ENCODE results near the gene LTC4S.
"Not testable (repeated sequence)": the region's sequence is repeated elsewhere in the genome, so short reads cannot be mapped to it uniquely, and the experiment has no call there.

The LTC4S gene

DNA sequence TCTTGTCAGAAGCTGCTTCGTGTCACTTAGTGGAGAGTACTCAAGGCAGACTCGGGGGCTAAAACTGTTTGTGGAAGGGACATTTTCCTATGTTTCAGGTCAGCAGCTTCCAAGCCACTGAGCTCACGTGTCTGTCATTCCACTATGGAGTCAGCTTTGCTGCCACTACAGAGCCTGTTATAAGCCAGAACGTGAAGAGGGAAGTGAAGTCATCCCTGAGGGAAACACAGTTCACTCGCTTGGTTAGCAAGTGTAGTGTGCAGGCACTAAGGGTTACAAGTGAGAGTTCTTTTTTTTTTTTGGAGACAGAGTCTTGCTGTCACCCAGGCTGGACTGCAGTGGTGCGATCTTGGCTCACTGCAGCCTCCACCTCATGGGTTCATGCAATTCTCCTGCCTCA, 24.5 kb upstream of the LTC4S start:
- in situ Hi-C loops (cut with HindIII; ENCODE audit: low sequenced_read_pairs): no loop called here

DNA sequence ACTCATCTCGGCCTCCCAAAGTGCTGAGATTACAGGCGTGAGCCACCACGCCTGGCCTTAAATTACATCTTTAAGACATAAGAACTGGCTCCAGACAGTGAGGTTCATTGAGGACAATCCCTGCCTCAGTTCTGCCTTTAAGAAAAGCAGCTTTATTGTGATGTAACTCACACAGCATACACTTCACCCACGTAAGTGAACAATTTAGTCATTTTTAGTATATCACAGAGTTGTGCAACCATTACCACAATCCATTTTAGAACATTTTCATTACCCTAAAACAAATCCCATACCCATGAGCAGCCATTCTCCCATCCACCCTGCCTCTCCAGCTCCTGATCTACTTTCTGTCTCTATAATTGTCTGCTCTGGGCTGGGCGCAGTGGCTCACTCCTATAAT, 24.0 kb upstream of the LTC4S start:
- in situ Hi-C loops (cut with HindIII; ENCODE audit: low sequenced_read_pairs): no loop called here

DNA sequence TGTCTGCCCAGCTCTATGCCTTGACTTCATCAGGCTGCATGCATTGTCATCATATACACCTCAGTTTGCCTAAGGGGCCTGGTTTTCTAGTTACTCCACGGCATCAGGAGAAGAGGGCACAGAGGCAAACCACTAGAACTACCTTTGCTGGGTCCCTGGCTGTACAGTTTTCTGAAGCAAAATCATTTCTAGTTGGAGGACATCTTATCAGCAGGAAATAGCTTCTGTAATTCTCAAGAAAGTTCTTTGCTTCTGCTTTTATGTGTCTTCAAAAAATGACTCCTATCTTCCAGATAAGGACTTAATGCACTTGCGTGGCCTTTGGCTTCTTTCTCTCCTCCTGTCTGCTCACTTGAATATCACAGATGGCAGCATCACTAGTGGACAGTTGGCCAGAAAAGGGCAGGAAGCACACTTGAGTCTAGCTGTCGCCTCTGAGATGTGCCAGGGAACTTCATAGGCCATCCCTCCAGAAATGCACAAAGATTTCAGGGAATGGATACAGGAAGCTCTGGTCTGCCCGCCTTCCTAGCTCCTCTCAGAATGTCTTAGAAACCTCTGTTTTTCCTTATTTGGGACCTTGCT, 22.4 kb upstream of the LTC4S start:
- in situ Hi-C loops (cut with HindIII; ENCODE audit: low sequenced_read_pairs): no loop called here

DNA sequence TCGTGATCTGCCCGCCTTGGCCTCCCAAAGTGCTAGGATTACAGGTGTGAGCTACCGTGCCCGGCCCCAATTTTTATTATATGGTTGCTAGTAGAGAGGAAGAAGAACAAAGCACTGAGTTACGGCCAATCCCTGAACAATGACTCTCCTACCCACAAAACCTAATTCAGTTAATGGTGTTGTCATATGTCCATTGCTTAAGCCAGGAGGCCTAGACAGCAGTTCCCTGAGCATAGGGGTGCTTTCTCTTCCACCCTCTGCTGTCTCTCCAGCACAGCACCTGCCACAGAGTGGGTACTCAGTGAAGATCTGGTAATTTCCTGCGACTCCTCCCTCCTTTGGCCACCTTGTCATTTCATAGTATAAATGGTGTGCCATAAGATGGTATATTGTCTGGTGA, 21.4 kb upstream of the LTC4S start:
- in situ Hi-C loops (cut with HindIII; ENCODE audit: low sequenced_read_pairs): no loop called here

DNA sequence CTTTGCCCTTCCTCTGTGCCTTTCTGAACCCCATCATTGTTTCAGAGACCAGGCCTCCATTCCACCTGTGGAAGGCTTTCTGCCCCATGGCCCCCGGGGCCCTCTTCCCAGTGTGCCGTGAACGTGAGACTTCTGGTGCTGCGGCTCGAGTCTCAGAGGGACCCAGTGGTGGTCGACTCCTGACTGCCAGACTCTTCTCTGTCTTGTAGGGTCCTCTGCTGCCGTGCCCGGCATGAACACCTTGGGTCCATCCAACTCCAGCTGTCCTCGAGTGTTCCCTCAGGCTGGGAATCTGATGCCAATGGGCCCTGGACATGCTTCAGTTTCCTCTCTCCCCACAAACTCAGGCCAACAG, 20.1 kb upstream of the LTC4S start:
- in situ Hi-C loops (cut with HindIII; ENCODE audit: low sequenced_read_pairs): no loop called here

DNA sequence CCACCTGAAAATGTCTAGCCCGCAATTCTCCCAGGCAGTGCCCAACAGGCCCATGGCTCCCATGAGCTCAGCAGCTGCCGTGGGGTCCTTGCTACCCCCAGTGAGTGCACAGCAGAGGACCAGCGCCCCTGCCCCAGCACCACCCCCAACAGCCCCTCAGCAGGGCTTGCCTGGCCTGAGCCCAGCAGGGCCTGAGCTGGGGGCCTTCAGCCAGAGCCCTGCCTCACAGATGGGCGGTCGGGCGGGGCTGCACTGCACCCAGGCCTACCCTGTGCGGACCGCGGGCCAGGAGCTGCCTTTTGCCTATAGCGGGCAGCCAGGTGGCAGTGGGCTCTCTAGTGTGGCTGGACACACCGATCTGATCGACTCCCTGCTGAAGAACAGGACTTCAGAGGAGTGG, 19.3 kb upstream of the LTC4S start:
- in situ Hi-C loops (cut with HindIII; ENCODE audit: low sequenced_read_pairs): no loop called here

DNA sequence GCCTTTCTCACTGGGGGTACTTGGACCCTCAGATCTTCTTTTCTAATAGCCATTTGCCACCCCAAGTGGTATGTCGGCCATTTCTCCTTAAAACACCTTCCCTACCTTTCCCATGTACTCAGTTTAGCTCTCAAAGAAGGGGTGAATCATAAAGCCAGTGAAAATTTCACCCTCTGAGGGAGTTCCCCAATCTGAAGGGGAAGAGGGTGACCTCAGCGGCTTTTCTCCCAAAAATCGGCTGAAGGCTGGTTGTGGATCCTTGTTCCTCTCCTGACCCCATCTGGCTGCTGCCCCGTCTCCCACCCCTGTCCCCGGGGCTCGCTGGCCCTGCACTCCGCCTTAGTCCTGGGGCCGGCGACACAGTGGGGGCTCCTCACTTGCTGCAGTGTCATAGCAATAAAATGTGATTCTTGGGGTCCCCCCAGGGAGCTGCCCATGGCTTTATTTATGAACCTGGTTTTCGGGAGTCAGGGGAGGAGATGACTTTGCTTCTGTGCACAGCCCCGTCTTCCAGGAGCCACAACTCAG, 17.3 kb upstream of the LTC4S start:
- in situ Hi-C loops (cut with HindIII; ENCODE audit: low sequenced_read_pairs): no loop called here

DNA sequence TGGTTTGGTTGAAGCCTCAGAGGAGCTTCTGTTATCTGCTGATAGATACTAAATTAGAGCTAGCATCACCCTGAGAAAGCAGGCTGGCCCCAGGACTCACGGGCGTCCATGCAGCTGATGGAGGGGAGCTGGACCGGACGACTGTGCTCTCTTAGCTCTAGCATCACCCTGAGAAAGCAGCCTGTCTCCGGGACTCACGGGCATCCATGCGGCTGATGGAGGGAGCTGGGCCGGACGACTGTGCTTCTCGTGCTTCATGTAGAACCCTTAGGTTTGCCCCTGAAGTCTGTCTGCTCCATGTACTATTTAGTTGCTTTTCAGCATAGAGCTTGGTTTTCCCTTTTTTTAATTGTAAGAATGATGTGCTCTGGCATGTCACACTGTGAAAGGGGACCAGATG, 16.3 kb upstream of the LTC4S start:
- in situ Hi-C loops (cut with HindIII; ENCODE audit: low sequenced_read_pairs): no loop called here

DNA sequence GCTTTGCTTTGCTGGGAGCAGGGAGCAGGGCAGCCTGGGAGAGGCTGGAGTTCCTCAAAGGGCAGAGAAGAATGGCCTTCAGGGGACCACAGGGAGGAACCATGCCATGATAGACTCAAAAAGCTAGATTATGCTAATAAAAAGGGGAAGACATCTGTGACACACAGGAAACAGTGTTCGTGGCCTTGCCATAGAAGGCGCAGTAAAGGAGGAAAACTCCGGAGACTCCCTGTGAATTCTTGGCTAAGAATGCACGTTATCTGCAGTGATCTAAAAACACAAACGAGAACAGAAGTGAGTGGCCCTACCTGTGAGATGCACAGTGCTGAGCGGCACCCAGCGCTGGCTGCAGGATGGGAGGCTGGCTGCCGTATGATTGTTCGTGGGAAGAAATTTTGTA, 15.9 kb upstream of the LTC4S start:
- in situ Hi-C loops (cut with HindIII; ENCODE audit: low sequenced_read_pairs): no loop called here

DNA sequence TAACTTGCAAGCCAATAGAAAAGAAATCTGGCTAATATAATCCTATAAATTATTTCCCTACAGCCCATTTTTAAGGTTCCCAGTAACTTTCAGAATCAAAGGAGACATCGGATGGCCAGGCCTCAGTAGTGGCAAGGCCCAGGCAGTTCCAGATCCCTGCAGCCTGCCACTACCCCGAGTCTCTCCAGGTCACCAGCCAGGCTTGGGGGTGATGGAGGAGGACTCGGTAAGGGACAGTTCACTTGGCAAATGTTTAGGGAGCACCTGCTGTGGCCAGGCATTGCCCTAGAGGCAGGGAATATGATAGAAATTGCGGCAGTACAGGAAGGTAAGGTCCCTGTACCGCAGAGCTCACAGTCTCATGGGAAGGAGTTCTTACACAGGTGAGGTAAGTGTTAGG, 15.2 kb upstream of the LTC4S start:
- in situ Hi-C loops (cut with HindIII; ENCODE audit: low sequenced_read_pairs): no loop called here

DNA sequence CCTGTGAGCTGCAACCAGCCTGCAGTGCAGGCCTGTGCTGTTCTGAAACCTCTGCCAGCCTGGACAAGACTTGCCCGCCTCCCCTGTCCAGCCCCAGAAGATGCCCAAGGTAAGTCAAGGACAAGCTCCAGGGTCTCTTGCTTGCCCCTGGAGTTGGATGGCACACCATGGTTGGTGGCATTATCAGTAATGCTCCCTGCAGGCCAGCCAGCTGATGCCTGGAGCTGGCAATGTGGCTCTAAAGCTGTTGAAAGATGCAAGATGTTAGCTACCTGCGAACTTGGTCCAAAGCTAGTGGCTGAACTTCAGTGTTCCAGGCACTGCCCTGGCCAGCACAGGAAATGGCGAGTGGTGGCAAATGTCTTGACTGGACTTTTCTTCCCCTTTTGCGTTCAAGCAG, 14.0 kb upstream of the LTC4S start:
- in situ Hi-C loops (cut with HindIII; ENCODE audit: low sequenced_read_pairs): no loop called here

DNA sequence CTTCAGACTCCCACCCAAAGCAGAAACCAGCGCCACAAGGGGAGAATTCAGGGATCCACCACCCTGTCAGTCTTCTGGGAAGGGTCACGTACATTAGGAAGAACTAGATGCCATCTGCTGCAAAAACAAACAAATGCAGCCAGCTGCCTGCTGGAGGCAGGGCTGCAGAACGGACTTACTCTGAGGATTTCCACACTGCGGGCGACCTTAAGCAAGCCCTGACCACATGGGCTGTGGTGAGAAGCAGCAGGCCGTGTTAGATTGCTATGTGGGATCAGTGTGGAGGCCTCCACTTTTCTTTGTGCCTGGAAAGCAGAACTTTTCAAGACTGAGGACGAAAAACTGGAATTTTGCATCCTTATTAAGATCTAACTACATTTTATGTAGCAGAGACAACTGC, 13.4 kb upstream of the LTC4S start:
- in situ Hi-C loops (cut with HindIII; ENCODE audit: low sequenced_read_pairs): no loop called here

DNA sequence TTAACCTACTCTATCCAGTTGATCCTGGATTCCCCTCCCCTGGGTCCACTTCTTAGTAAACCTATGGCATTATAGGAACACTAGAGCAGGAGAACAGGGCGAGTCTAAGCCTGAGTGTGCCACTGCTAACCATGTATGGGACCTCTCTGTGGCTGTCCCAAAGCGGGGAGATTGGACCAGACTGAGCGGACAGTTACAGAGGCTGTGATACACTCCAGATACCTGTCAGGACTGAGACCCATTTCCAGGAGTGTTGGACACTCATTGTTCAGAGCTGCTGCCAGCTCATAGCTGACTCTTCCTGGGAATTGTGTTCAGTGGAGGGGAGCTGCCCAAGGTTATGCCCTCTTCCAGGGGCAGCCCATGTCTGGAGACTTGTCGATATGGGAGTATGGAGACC, 11.9 kb upstream of the LTC4S start:
- in situ Hi-C loops (cut with HindIII; ENCODE audit: low sequenced_read_pairs): no loop called here

DNA sequence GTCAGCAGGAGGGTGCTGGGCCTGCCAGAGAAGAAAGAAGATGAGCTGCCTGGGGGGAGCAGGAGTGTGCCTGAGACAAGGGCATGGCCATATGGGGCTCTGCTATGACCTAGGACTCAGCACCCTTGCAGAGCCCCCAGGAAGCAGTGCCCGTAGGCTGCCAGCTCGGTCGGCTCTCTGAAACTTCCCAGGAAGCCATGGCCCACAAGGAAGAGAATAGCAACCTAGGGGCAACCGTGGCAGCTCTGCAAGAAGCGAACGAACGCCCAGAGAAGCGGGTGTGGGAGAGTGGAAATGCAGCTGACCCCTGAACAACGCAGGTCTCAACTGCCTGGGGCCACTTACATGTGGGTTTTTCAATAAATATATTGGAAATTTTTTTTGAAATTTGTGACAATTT, 10.7 kb upstream of the LTC4S start:
- in situ Hi-C loops (cut with HindIII; ENCODE audit: low sequenced_read_pairs): no loop called here

DNA sequence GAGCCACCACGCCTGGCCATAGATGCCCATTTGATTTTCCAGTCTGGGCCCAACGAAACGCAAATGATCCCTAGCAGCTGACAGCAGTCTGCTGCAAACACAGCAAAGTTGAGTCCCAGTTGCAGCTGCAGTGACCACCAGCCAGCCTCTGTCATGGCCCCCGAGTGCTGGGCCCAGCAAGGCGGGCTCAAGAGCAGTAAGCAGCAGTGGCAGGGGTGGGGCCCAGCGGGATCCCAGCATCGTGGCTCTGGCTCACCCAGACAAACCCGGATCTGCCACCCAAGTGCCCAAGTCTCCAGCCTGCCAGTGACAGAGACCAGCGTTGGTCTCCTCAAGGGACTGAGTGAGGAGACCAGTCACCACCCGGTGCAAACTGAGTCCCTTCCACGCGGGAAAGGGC, 6.9 kb upstream of the LTC4S start:
- in situ Hi-C loops (cut with HindIII; ENCODE audit: low sequenced_read_pairs): no loop called here

DNA sequence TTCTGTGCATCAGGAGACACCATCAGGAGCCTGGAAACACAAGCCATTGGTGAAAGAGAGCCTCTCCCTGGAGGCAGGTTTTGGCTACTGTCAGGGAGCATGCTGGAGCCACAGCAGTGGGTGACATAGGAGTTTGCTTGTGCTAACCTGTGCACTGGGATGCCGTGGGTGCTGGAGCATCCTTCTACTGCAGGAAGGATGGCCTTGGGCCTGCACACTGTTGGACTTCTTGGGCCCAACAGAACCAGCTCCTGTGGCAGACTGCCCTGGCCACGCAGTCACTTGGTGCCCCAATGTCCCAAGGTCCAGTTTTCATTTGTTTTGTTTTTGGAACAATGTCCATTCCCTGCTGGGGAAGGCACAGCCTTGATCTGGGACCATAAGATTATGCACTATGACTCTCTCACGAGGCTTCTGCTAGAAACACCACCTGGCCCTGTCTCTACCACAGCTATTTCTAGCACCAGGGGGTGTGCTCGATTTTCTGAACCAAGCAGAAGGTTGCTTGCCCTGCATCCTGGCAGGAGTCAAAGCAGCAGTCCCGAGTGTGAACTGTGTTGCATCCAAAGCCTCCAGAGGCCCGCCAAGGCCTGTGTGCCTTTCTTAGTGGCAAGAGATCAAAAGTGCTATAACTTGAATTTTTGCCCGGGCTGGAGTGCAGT, 5.5 kb upstream of the LTC4S start:
- in situ Hi-C loops (cut with HindIII; ENCODE audit: low sequenced_read_pairs): no loop called here

DNA sequence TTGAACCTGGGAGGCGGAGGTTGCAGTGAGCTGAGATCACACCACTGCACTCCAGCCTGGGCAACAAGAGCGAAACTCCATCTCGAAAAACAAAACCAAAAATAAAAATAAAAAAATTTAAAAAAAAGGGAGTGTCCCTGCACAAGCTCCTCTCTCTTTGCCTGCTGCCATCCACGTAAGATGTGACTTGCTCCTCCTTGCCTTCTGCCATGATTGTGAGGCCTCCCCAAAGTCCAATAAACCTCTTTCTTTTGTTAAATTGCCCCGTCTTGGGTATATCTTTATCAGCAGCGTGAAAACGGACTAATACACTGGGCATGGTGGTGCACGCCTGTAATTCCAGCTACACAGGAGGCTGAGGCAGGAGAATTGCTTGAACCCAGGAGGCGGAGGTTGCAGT, 4.5 kb upstream of the LTC4S start:
- in situ Hi-C loops (cut with HindIII; ENCODE audit: low sequenced_read_pairs): not testable (repeated sequence)

DNA sequence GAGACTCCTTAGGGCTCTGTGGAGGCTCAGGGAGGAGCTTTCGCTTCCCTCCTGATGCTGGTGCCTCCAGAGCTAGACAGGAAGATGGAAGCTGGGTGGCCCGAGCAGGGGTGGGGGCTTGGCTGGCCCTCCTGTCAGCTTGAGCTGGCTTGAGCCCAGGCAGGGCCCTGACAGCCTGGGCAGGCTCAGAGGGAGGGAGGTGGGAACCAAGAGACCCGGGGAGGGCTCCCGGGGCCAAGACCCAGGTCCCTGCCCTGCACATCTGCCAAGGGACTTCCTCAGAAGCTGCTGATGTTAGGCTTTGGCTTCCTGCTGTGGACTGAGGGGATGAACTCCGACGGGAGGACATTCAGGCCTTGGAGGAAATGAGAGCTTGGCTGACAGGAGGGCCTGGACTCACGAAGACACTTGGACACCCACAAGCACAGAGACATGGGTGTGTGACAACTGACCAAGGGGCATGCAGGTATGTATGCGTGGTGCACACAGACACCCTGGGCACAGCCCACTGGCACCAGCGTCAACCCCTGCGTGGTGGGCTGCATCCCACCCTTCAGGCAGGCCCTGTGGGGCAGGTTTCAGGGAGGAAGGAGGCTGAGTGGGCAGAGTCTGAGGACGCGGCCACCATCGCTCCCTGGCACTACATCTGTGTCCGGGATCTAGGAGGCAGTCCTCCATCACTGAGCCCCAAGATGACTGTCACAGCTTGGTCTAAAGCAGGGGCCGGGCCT, 1.7 kb upstream of the LTC4S start:
- in situ Hi-C loops (cut with HindIII; ENCODE audit: low sequenced_read_pairs): no loop called here

DNA sequence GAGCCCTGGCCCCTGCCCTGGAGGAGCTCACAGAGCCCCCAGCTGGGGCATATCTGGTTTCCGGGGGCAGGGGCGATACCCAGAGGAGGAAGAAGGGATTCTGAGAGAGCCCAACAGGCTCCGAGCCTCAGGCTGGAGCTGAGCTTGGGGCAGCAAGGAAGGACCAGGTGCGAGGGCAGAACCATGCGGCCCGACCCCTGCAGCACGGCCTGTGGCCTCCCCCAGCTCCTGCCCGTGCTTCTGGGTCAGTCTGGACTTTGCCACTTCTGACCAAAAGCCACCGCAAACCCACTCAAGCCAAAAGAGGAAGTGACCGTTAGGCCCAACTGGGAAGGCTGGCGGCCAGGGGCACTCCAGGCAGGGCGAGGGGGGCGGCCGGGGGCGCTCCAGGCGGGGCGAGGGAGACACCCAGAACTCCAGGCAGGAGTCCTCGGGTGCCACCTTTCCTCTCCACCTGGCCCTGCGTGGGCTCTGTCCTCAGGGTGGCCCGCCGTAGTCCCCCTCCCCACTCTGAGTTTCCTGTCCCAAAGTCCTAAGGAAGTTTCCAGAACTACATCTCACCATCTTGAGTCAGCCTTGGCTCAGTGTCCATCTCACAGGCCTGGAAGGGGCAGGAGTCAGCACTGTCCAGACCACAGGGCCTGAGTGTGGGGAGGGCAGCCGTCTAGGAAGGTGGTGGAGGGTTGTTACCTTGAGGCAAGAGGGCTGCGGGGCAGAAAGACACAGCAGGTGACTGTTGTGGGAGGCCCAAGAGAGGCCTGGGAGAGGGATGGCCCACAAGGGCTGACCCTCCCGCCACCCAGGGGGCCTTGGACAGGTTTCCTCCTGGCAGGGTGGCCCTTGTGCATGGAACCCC, 946 bp upstream of the LTC4S start:
- in situ Hi-C loops (cut with HindIII; ENCODE audit: low sequenced_read_pairs): no loop called here

DNA sequence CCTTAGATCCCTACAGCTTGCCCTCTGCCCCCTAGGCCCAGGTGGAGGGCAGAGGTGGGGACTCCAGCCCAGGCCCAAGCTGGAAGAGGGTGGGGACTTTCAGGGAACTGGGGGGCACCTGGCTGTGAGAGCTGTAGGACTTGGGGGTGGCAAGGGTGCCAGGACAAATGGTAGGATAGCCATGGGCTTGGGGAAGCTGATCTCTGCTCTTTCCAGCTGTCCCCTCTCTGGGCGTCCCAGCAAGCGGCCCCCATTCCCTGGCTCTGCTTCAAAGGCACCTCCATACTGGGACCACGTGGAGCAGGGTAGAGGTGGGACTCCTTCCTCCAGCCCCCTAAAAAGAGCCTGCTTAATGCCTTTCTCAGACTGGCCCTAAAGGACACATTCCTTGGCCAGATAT, 385 bp downstream of the LTC4S start:
- in situ Hi-C loops (cut with HindIII; ENCODE audit: low sequenced_read_pairs): no loop called here

DNA sequence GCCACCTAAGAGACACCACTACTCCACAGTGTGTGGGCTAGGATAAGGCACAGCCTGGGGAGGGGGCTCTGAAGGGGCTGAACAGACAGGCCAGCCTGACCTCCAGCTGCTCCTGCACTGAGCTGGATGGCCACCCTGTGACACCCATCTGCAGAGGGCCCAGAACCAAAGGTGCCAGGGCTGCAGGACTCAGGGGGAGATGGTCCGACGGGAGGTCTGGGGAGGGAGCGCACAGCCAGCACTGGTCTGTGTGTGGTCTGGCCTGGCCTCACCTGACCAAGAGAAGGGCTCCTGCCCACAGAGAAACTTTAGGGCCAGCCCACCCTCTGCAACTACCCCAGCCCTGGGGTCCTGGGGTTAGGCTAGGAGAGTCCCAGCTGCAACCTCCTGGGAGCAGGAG, 789 bp downstream of the LTC4S start:
- in situ Hi-C loops (cut with HindIII; ENCODE audit: low sequenced_read_pairs): no loop called here
